IPS-20b (cell line): ENCODE data around the gene EHD4.
A peak's percentile ranks its signal among the peaks of the same experiment; 100 is the strongest.

Source experiments
- H3K27ac ChIP-seq: one replicate; pipeline ENCODE4 v1.5.1; 2013; ENCODE audit warnings: low read length
- H3K27me3 ChIP-seq: 2 replicates; pipeline ENCODE4 v1.6.1; 2013; ENCODE audit warnings: mild to moderate bottlenecking, low read length, inconsistent platforms; ENCODE audit not compliant: insufficient read depth
- H3K36me3 ChIP-seq: 2 replicates; pipeline ENCODE4 v1.6.1; 2013; ENCODE audit warnings: low read depth, mild to moderate bottlenecking, inconsistent platforms, low read length, moderate library complexity; ENCODE audit not compliant: insufficient read depth
- H3K4me1 ChIP-seq: 2 replicates; pipeline ENCODE4 v1.6.1; 2013; ENCODE audit warnings: mild to moderate bottlenecking, control low read depth, inconsistent platforms, low read length, moderate library complexity; ENCODE audit not compliant: insufficient read depth
- H3K4me3 ChIP-seq: 2 replicates; pipeline ENCODE4 v1.5.1; 2013; ENCODE audit warnings: mild to moderate bottlenecking, low read length, inconsistent platforms
- H3K9ac ChIP-seq: 2 replicates; pipeline ENCODE4 v1.6.1; 2013; ENCODE audit warnings: low read depth, mild to moderate bottlenecking, inconsistent platforms, low read length, moderate library complexity
- H3K9me3 ChIP-seq: 2 replicates; pipeline ENCODE4 v1.6.1; 2013; ENCODE audit warnings: mild to moderate bottlenecking, low read depth, low read length, inconsistent platforms; ENCODE audit not compliant: insufficient read depth

Gene EHD4

DNA sequence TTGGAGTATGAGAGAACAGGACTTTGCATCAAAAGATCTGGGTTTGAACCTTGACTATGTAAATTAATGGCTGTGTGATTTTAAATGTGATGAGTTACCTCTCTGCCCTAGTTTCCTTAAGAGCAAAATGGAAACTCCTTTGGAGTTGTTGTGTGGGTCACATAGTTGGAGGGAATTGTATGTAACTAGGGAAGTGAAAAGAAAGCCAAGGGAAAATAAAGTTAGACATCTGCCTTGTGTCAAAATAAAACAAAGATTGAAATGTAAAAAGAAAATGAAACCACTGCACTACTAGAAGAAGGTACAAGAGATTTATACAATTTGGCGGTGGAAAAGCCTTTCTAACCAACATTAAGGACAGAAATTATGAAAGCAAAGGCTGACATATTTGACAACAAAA, 1.7 kb upstream of the EHD4 start:
- Histone ChIP-seq H3K4me1 (peaks cover 10% of the 10 kb centered on the region; the same call in 1 of the 2 replicates), H3K9me3 (no peaks in the 10 kb centered on the region), H3K27ac (no peak overlapping the region)

DNA sequence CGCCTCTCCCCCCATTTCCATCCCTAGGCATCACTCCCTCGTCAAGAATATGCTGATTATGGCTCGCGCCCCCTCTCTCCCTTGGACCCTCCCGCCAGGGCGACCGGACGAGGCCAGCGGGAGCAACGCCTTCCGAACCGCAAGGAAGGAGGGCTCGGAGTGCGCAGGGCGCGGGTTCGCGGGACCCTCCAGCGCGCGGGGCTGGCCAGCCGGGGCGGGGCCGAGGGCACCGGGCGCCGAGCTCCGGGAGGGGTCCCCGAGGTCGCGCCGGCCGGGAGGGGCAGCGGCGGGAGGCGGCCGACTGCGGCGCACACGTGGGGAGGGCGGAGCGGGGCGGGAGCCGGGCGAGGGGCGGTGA, 483 bp downstream of the EHD4 start:
- Histone ChIP-seq H3K27me3 (no peaks in the 10 kb centered on the region), H3K4me3 (peak overlapping the region; percentile 95), H3K36me3 (no peaks in the 10 kb centered on the region), H3K9ac (peak overlapping the region; percentile 83; the same call in 1 of the 2 replicates), H3K27ac (no peak overlapping the region), H3K4me1 (peaks cover 10% of the 10 kb centered on the region; the same call in 1 of the 2 replicates), H3K9me3 (no peaks in the 10 kb centered on the region)

More for the DNA sequence above, 1.7 kb upstream of the EHD4 start:
- Histone ChIP-seq H3K36me3 (no peaks in the 10 kb centered on the region), H3K9ac (no peak overlapping the region), H3K27me3 (no peaks in the 10 kb centered on the region), H3K4me3 (no peak overlapping the region)

DNA sequence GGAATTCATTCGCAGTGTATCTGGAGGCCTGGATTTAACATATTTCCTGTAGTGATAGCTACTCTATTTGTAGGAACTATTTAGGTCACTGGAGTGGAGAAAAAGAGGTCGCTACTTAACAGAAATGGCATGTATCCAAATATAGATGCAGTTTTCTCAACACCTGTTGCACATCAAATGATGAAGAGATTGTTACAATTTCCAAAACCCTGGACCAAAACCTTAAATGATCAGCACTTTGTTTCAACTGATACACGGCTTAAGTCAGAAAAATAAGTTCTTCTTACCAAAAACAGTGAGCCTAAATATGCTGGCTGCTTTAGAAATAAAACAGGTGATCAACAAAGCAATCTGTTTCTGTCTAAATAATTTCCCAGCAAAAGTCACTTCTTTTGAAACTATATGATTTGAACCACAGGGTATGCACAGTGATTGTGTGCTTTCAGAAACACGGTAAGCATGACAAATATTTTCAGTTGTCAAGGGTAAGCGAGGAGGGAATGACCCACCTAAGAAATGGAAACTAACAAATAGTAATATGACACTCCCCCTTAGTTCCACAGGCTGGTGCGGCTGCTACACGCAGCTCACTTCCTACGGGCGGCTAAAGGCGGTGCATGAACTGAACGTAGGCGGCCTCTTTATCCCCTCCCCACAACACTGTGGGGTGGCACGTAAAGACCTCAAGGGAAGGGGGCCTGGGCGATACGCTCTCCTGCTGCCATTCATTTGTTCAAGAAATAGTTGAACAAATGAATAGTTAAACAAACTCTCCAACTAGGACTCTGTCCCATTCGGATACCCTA, 1.1 kb downstream of the EHD4 start:
- no peaks in the 10 kb centered on the region for H3K27me3 ChIP-seq
- H3K4me1 ChIP-seq = peaks cover 10% of the 10 kb centered on the region; the same call in 1 of the 2 replicates
- H3K9ac ChIP-seq = peak overlapping the region; percentile 83; the same call in 1 of the 2 replicates
- H3K27ac ChIP-seq = no peak overlapping the region
- peak overlapping the region; percentile 95 for H3K4me3 ChIP-seq
- H3K36me3 ChIP-seq = no peaks in the 10 kb centered on the region
- H3K9me3 ChIP-seq = no peaks in the 10 kb centered on the region

DNA sequence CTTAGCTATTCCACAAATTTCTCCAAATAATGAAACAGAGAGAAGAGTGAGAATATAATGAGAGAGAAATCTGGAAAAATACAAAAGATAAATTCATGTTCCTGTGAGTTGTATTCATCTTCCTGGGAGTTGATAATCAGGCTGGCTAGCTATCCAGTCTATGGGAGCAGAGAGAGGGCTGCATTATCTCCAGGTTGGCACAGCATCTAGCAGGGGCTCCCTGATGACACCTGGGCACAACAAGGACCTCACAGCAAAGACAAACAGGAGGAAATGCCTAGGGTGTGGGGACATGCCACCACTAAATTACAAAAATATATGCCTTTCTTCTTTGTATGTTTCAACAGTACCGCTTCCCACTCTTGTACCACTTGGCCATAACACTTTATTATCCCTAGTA, 1.9 kb downstream of the EHD4 start:
- H3K27me3 ChIP-seq = no peaks in the 10 kb centered on the region
- no peak overlapping the region for H3K27ac ChIP-seq
- H3K36me3 ChIP-seq = no peaks in the 10 kb centered on the region
- H3K9me3 ChIP-seq = no peaks in the 10 kb centered on the region
- peak overlapping the region; percentile 95; the same call in 1 of the 2 replicates for H3K4me3 ChIP-seq
- H3K9ac ChIP-seq = no peak overlapping the region; the same call in 1 of the 2 replicates
- peaks cover 10% of the 10 kb centered on the region; the same call in 1 of the 2 replicates for H3K4me1 ChIP-seq

DNA sequence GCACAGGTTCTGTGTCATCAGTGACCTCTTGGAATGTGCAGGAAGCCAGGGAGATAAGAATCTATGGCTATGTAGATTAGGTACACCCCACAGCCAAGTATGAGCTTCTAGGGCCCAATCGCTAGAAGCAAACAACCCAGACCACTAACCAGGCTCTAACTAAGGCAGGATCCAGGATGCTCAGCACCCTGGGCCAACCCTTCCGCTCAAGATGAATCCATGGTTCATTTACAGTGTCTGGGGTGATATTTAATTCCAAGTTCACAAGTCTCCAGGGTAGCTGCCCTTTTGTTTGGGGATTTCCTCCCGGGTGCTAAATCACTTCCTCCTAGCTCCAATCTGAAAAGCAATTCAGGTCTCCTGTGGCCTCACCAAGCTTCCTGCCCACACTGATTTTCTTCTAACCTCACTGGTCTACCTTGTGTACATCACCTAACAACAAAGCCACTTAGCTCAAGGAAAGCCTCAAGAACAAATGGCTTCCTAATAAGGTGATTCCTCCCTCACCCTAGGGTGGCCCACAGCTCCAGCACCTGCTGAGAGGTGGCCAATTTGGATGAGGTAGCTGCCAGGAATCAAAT, 2.4 kb downstream of the EHD4 start:
- H3K4me3 ChIP-seq = peak overlapping the region; percentile 95; the same call in 1 of the 2 replicates
- no peaks in the 10 kb centered on the region for H3K9me3 ChIP-seq
- peaks cover 10% of the 10 kb centered on the region; the same call in 1 of the 2 replicates for H3K4me1 ChIP-seq
- H3K36me3 ChIP-seq = no peaks in the 10 kb centered on the region
- H3K9ac ChIP-seq = no peak overlapping the region; the same call in 1 of the 2 replicates
- no peak overlapping the region for H3K27ac ChIP-seq
- H3K27me3 ChIP-seq = no peaks in the 10 kb centered on the region

DNA sequence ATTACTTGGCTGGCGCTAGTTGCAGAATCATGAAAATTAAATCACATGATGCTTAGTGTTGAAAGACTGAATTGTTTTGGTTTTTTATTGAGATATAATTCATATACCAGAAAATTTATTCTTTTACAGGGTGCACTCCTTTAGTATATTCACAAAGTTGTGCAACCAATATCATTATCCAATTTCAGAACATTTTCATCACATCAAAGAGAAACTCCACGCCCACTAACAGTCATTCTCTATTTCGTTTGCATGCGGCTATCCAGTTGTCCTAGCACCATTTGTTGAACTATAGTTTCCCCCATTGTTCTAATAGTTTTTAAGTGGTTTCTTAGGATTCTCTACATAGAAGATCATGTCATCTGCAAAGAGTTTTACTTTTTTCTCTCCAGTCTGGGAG, 3.7 kb downstream of the EHD4 start:
- H3K27me3 ChIP-seq = no peaks in the 10 kb centered on the region
- H3K36me3 ChIP-seq = no peaks in the 10 kb centered on the region
- H3K4me1 ChIP-seq = peaks cover 10% of the 10 kb centered on the region; the same call in 1 of the 2 replicates
- no peak overlapping the region for H3K27ac ChIP-seq
- no peaks in the 10 kb centered on the region for H3K9me3 ChIP-seq
- H3K4me3 ChIP-seq = no peak overlapping the region
- no peak overlapping the region for H3K9ac ChIP-seq

DNA sequence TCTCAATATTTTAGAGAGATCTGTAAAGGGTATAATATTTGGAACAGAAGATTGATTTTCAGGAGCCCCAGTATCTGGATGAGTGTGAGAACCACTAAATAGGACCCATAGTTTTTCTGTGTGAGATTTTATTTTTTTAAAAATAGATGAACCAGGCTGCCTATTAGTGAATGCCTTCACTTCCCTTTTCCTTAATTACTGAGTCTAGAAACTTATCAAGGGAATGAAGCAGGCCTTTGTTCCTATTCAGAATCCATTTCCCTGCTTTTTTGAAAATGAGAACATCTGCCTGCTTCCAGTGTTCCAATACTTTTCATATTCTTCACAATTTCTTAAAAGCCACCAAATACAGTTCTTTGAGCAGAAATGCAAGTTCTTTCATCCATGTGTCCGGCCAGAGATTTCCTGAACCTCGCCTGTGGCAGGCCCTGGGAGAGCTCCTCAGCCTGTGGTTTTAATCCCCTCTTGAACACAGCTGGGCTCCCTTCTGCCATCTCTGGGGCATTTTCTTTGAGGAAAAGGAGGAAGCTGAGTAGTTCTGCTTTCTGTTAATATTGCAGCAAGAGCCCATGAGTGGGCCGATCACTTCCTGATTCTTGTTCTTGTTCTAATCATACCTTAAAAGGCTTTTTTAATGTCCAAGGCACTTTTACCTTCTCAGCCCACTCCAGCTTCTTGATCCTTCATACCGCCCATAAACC, 4.7 kb downstream of the EHD4 start:
- H3K4me1 ChIP-seq = peaks cover 10% of the 10 kb centered on the region; the same call in 1 of the 2 replicates
- no peaks in the 10 kb centered on the region for H3K36me3 ChIP-seq
- H3K27me3 ChIP-seq = no peaks in the 10 kb centered on the region
- H3K27ac ChIP-seq = no peak overlapping the region
- H3K9ac ChIP-seq = no peak overlapping the region
- no peaks in the 10 kb centered on the region for H3K9me3 ChIP-seq
- no peak overlapping the region for H3K4me3 ChIP-seq

DNA sequence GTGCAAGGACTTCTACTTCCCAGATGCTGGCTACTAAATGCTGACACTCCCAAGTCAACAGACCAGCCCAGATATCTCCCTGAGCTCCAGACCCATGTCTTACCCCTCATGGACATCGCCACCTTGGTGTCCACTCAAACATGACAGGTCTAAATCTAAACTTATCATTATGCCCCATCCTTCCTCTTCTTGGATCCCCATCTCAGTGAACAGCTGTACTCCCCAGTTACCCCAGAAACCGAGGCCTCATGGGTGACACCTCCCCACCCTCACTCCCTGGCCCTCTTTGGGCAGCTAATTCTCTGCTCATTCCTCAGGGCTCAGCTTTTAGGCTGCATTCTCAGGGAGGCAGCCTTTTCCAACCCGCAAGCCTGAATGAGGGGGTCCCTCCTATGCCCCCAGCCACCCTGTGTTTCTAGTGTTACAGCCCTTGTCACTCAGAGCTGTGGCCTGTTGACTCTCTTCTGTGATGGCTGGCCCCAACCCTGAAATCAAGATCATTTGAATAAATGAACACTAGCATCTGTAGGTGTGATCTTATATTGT, 5.4 kb downstream of the EHD4 start:
- Histone ChIP-seq H3K27ac (no peak overlapping the region), H3K9ac (no peak overlapping the region)

DNA sequence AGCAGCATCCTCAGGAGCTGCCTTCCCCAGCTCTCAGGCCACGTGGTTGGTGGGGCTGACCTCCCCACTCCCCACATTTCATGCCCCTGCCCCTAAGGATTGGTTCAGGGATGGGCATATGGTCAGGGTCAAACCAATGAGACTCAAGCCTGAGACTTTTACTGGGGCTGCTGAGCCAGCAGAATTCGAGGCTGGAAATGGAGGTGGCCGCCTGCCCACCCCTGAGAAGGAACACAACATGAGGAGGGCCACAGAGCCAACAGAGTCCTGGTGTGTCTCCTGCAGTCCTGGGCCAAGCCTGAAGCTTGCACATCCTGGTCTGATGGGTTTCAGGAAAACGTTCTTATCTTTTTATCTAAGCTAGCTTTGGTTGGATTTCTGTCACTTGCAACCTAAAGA, 5.9 kb downstream of the EHD4 start:
- Histone ChIP-seq H3K27ac (no peak overlapping the region), H3K9ac (no peak overlapping the region), H3K4me1 (peaks cover 10% of the 10 kb centered on the region; the same call in 1 of the 2 replicates), H3K36me3 (no peaks in the 10 kb centered on the region), H3K4me3 (no peak overlapping the region), H3K27me3 (no peaks in the 10 kb centered on the region), H3K9me3 (no peaks in the 10 kb centered on the region)

More for the DNA sequence above, 5.4 kb downstream of the EHD4 start:
- peaks cover 10% of the 10 kb centered on the region; the same call in 1 of the 2 replicates for H3K4me1 ChIP-seq
- no peak overlapping the region for H3K4me3 ChIP-seq
- no peaks in the 10 kb centered on the region for H3K9me3 ChIP-seq
- no peaks in the 10 kb centered on the region for H3K27me3 ChIP-seq
- H3K36me3 ChIP-seq = no peaks in the 10 kb centered on the region

DNA sequence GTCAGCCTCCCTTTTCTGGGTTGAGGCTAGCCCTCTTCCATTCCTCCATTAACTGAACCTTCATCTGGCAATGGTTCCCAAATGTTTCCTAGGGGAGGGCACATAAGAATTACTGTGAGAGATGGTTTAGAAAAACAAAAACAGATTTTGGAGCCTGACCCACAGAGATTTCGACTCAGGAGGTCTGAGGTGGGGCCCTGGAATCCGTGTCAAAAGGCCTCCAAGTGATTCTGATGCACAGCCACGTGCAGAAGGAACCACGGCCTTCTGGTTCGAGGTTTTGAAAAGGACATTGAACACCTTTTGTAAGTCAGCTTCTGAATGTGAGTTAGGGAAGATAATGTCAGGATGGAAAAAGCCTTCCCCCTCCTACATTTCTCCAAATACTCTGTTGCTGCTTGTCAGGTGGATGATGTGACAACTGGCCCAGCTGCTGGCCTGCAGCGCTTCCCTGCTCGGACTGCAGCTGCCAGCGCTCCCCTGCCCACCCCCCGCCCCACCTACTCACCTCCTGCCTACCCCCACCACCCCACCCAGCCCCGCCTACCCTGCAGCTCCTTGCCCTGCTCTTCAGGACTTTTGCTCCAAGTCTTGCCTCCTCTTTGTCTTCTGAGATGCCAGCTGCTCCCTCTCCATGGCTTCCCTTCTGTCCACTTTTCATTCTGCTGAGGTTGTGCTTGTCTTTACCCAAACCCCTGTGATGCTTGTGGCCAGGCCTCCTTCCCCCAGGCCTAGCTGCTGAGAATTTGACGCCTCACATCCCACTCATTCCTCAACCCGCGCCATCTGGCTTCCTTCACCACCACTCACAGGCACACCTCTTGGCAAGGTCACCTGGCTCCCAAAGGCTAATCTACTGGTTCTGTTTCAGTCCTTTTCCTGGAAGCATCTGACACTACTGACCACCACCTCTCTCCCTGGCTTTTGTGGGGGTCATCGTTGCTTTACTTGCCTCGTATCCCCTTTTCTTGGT, 6.6 kb downstream of the EHD4 start:
- Histone ChIP-seq H3K9ac (no peak overlapping the region), H3K27me3 (no peaks in the 10 kb centered on the region), H3K36me3 (no peaks in the 10 kb centered on the region), H3K4me3 (no peak overlapping the region), H3K27ac (no peak overlapping the region), H3K4me1 (peaks cover 10% of the 10 kb centered on the region; the same call in 1 of the 2 replicates), H3K9me3 (no peaks in the 10 kb centered on the region)
